B cell (primary cell): ENCODE results near the gene ACY1. TPM values are rescaled to one million over a fixed set of nuclear protein-coding genes. Genes with fewer than 3 reads are reported as not detected.

Experiments
- ATAC-seq: fragments of 200-7000 bp; cut with Tn5 transposase; one replicate; pipeline ENCODE4 v1.10.0; 2021; ENCODE audit warnings: low read depth, mild to moderate bottlenecking, moderate number of reproducible peaks, moderate library complexity
- CTCF ChIA-PET: fragments of 350-600 bp; sonication (Branson Sonifier 250); formaldehyde crosslinking; loops from one replicate; lab custom pipeline; 2021; ENCODE audit warnings: antibody characterized with exemption, inconsistent platforms; lab: Charles Lee
- POLR2A ChIA-PET: fragments of 350-600 bp; sonication (Branson Sonifier 250); formaldehyde crosslinking; loops from one replicate; lab custom pipeline; 2021; ENCODE audit warnings: antibody characterized with exemption; lab: Charles Lee
- DNase-seq: peaks from one replicate; pipeline ENCODE4 v3.0.0; 2013
- H2AFZ ChIP-seq: 2 replicates; pipeline ENCODE4 v1.6.1; 2012; ENCODE audit warnings: mild to moderate bottlenecking, low read depth, low read length; ENCODE audit not compliant: insufficient read depth, poor library complexity, severe bottlenecking
- H3K27ac ChIP-seq, 2 donors: 1 replicate in 1 of 2; 2 replicates in 1 of 2; pipeline ENCODE4 v1.5.1; 2012 to 2013; ENCODE audit warnings: low read length in 2 of 2, mild to moderate bottlenecking in 2 of 2, moderate library complexity in 1 of 2
- H3K27me3 ChIP-seq, 4 experiments: fragments of 200-600 bp in 1 of 4; sonication (generic) in 1 of 4; replicated peaks in 1 of 4; 1 replicate in 2 of 4; 2 replicates in 2 of 4; pipeline versions ENCODE4 v1.6.1 to v1.7.0; 2013 to 2016; ENCODE audit warnings: low read length in 3 of 4, mild to moderate bottlenecking in 2 of 4, mixed read lengths in 1 of 4, moderate library complexity in 1 of 4; ENCODE audit not compliant: insufficient read depth in 4 of 4, control insufficient read depth in 3 of 4; ENCODE audit errors: control extremely low read depth in 1 of 4
- H3K36me3 ChIP-seq, 2 experiments: replicated peaks in 1 of 2; 1 replicate in 1 of 2; 2 replicates in 1 of 2; pipeline versions ENCODE4 v1.6.1 to v1.7.1; 2013; ENCODE audit warnings: low read length in 1 of 2; ENCODE audit not compliant: insufficient read depth in 2 of 2, control insufficient read depth in 1 of 2; ENCODE audit errors: control extremely low read depth in 1 of 2, extremely low read depth in 1 of 2
- H3K4me1 ChIP-seq, 2 donors: fragments of 200-600 bp in 1 of 2; sonication (generic) in 1 of 2; 1 replicate in 1 of 2; 2 replicates in 1 of 2; pipeline versions ENCODE4 v1.5.1 to v1.6.1; 2013 to 2017; ENCODE audit warnings: low read length in 2 of 2; ENCODE audit not compliant: control insufficient read depth in 2 of 2, insufficient read depth in 2 of 2
- H3K4me2 ChIP-seq: replicated peaks from 2 replicates; pipeline ENCODE3; 2012; ENCODE audit warnings: mild to moderate bottlenecking, low read depth, low read length; ENCODE audit not compliant: poor library complexity, severe bottlenecking
- H3K4me3 ChIP-seq, 5 experiments: fragments of 200-600 bp in 1 of 5; sonication (generic) in 1 of 5; 1 replicate in 3 of 5; 2 replicates in 2 of 5; pipeline versions ENCODE4 v1.5.1 to v1.7.0; 2011 to 2016; ENCODE audit warnings: low read length in 4 of 5, mild to moderate bottlenecking in 4 of 5, low read depth in 2 of 5, control low read depth in 1 of 5, moderate library complexity in 1 of 5; ENCODE audit not compliant: insufficient read depth in 1 of 5; ENCODE audit errors: control extremely low read depth in 1 of 5, extremely low read depth in 1 of 5
- H3K79me2 ChIP-seq: fragments of 200-600 bp; sonication (generic); one replicate; pipeline ENCODE4 v1.6.0; 2016; ENCODE audit warnings: low read length; ENCODE audit not compliant: control insufficient read depth, insufficient read depth
- H3K9ac ChIP-seq: fragments of 200-600 bp; sonication (generic); 2 replicates; pipeline ENCODE4 v1.6.1; 2017; ENCODE audit warnings: mild to moderate bottlenecking, low read length, moderate library complexity
- H3K9me3 ChIP-seq, 3 donors: one replicate each; pipeline versions ENCODE4 v1.6.1 to v1.7.1; 2013; ENCODE audit warnings: low read length in 2 of 3; ENCODE audit not compliant: control insufficient read depth in 2 of 3, insufficient read depth in 1 of 3; ENCODE audit errors: control extremely low read depth in 1 of 3
- H4K20me1 ChIP-seq: 2 replicates; pipeline ENCODE4 v1.6.0; 2012; ENCODE audit warnings: mild to moderate bottlenecking, low read length; ENCODE audit not compliant: insufficient read depth, control insufficient read depth, poor library complexity, severe bottlenecking
- H3K27ac Mint-ChIP-seq: one replicate; pipeline ENCODE4 v1.8.0; 2021; ENCODE audit warnings: mixed read lengths
- H3K27me3 Mint-ChIP-seq: one replicate; pipeline ENCODE4 v1.8.0; 2021; ENCODE audit warnings: mixed read lengths
- H3K4me1 Mint-ChIP-seq: one replicate; pipeline ENCODE4 v1.8.0; 2021; ENCODE audit warnings: mixed read lengths
- H3K4me3 Mint-ChIP-seq: one replicate; pipeline ENCODE4 v1.8.0; 2021; ENCODE audit warnings: mixed read lengths
- H3K9me3 Mint-ChIP-seq: one replicate; pipeline ENCODE4 v1.8.0; 2022; ENCODE audit warnings: mixed read lengths; ENCODE audit not compliant: insufficient read depth
- EZH2 ChIP-seq: IDR thresholded peaks from 2 replicates; pipeline ENCODE4 v1.6.1; 2012; ENCODE audit warnings: borderline replicate concordance, low read depth, mild to moderate bottlenecking, moderate library complexity, low read length; ENCODE audit not compliant: insufficient read depth, poor library complexity, severe bottlenecking
- WGBS: methylation state at CpG from one replicate; pipeline ENCODE4 v1.1.5; 2013; ENCODE audit warnings: missing lambda C conversion rate; ENCODE audit not compliant: insufficient coverage; 5-methylcytosine and 5-hydroxymethylcytosine counted together
- intact Hi-C: fragments of 100-400 bp; cut with micrococcal nuclease; formaldehyde crosslinking; loops from one replicate; pipeline ENCODE4 v1.10.0; 2022
- polyA plus RNA-seq: library from polyadenylated mRNA; depleted of rRNA; stranded (reverse); fragments of >200 nt; gene quantifications from 2 replicates; pipeline ENCODE4 v1.2.3, GENCODE V29; 2012
- total RNA-seq, 2 donors: library from RNA; stranded (reverse); fragments of 120-200 nt in 1 of 2; gene quantifications; 1 replicate in 1 of 2; 2 replicates in 1 of 2; pipeline versions ENCODE4 v1.2.3 to v1.2.4, GENCODE V29; 2013 to 2022
- TF ChIP-seq, protein P1 (sequence below): fragments of 200-600 bp; IDR thresholded peaks from one replicate; pipeline ENCODE4 v1.8.0; 2022; ENCODE audit warnings: antibody characterized with exemption, mild to moderate bottlenecking

ACY1 gene
- total and polyA plus RNA-seq, 2 donors (not counting 1 experiment from before 2014, with no cell fraction given), result 14.6 to 26.2 TPM

DNA sequence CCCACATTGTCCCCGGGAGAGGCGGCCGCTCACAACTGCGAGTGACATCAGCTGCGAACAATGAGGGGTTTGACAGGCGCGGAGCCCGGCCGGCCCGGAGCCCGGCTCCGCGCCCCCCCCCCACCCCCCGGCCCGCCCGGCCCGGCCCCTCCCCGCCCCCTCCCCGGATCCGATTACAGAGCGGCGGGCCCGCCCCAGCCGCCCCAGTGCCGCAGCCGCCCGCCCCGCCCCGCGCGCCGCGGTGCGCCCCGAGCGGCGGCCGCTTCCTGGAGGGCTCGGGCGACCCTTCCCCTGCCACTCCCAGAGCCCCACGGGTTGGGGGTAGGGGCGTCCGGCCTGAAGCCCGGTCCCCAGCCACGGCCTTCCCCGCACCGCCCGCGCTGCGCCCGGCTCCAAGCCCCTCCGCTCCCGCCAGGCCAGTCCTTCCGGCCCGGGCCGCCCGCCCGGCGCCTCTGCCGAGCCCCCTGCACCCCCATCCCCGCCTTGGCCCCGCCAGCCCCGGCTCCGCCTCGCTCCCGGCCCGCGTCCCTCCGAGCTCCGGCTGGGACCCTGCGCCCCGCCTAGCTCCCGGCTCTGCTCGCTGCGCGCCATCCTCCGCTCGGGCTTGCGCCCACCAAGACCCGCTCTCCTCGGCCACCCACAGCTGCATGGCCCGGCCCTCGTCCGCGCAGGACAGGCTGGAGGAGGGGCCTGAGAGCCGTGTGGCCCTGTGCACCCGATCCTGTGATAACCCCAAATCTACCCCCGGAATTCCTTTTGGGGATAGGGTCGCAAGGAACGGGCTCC is 15.8 kb upstream of the ACY1 start, which contains the start of gene PCBP4:
PCBP4 (minus strand) TSS at position 71 of the 786 bp plus-strand sequence. CDS start 6,214 bp downstream, outside the sequence.
- peaks cover 6 to 20% of the 10 kb centered on the region in 2 donors for H3K4me1 ChIP-seq
- WGBS, result under 1% methylated on average over 64 of the region's 90 CpGs
- H3K9me3 Mint-ChIP-seq, result no peaks in the 10 kb centered on the region
- peak; percentile 54 for DNase-seq
- no peaks in the 10 kb centered on the region for H3K27me3 ChIP-seq
- H3K4me2 ChIP-seq, result peak within 1 kb of the TSS; percentile 99
- no peak for TF ChIP-seq EZH2
- TF ChIP-seq, protein P1, sequence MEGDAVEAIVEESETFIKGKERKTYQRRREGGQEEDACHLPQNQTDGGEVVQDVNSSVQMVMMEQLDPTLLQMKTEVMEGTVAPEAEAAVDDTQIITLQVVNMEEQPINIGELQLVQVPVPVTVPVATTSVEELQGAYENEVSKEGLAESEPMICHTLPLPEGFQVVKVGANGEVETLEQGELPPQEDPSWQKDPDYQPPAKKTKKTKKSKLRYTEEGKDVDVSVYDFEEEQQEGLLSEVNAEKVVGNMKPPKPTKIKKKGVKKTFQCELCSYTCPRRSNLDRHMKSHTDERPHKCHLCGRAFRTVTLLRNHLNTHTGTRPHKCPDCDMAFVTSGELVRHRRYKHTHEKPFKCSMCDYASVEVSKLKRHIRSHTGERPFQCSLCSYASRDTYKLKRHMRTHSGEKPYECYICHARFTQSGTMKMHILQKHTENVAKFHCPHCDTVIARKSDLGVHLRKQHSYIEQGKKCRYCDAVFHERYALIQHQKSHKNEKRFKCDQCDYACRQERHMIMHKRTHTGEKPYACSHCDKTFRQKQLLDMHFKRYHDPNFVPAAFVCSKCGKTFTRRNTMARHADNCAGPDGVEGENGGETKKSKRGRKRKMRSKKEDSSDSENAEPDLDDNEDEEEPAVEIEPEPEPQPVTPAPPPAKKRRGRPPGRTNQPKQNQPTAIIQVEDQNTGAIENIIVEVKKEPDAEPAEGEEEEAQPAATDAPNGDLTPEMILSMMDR, result no peak
- H3K36me3 ChIP-seq, result peaks cover 0 to 3% of the 10 kb centered on the region in 2 experiments
- H3K4me1 Mint-ChIP-seq, result peaks cover 23% of the 10 kb centered on the region
- H3K9me3 ChIP-seq, result no peaks in the 10 kb centered on the region
- POLR2A ChIA-PET, result interaction anchor here (1.5 kb wide), 1 partner anchor 15 kb away, joined by 4 read pairs; no protein-coding TSS in a partner anchor
- H4K20me1 ChIP-seq, result no peaks in the 10 kb centered on the region
- H3K4me3 ChIP-seq, result peak within 1 kb of the TSS in 4 of 5 experiments; percentile 37 to 74 (median 55)
- H3K4me3 Mint-ChIP-seq, result peak within 1 kb of the TSS; percentile 88
- peak within 1 kb of the TSS; percentile 83 for H3K27ac Mint-ChIP-seq
- peak within 1 kb of the TSS; percentile 90 for H2AFZ ChIP-seq
- CTCF ChIA-PET, result interaction anchor here (0.5 to 2.6 kb wide), 2 partner anchors 11 to 26 kb away, joined by 3 to 14 read pairs; partner anchors contain the start of genes PARP3 and RRP9
- peak within 1 kb of the TSS in 1 of 2 donors; percentile 56 for H3K27ac ChIP-seq
- H3K9ac ChIP-seq, result peak within 1 kb of the TSS; percentile 75
- intact Hi-C loops, result no loop called here
- H3K79me2 ChIP-seq, result peaks cover 4% of the 10 kb centered on the region
- H3K27me3 Mint-ChIP-seq, result no peaks in the 10 kb centered on the region
- peak; percentile 72 for ATAC-seq
